SKM-1 (cell line): ENCODE data around the gene RGS12.

Experiments used
- DNase-seq: peaks from one replicate; lab custom pipeline; 2025; ENCODE audit not compliant: unreplicated experiment; lab: John Stamatoyannopoulos, UW

Gene RGS12

DNA sequence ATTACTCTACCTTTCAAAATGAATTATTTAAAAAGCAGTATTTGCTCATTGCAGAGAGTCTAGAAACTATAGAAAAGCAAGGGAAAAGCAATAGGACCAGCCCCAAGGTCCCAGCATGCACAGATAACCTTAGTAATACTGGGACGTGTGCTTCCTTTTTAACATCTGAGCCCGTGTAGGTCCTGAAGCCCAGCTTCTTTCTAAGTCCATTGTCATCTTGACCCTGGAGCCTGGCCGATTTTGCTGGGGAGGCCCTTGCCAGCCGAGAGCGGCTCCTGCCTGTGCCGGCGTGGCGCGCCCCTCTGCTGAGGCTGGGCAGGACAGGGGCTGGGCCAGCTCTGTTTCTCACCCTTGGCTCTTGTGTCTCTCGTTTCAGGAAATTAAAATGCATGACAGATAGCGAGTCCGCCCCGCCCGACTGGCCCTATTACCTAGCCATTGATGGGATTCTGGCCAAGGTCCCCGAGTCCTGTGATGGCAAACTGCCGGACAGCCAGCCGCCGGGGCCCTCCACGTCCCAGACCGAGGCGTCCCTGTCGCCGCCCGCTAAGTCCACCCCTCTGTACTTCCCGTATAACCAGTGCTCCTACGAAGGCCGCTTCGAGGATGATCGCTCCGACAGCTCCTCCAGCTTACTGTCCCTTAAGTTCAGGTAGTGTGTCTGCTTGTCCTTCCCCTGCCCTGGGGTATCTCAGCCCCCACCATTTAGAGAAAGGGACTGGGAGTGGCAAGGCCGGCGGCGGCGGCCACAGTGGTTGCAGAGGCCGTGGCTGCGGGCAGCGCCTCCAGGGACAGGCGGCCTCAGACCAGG, 39.8 kb upstream of the RGS12 start:
- no peak for DNase-seq

DNA sequence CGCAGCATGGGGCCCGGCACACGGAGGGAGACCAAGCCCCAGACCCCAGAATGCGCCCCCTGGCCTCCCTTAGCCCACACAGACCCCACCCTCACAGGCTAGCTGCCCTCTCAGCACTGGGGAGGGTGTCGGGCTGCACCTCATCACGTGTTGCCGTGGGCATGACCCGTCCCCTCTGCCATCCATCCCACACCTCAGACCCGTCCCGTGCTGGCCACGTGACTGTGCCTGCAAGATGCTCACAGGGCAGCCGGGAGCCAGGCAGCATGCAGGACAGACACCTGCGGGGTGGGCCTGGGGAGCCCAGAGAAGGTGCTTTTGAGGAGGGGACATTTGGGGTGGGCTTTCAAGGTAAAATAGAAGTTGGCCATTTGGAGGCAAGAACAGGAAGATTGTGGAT, 39.0 kb upstream of the RGS12 start:
- DNase-seq = no peak

DNA sequence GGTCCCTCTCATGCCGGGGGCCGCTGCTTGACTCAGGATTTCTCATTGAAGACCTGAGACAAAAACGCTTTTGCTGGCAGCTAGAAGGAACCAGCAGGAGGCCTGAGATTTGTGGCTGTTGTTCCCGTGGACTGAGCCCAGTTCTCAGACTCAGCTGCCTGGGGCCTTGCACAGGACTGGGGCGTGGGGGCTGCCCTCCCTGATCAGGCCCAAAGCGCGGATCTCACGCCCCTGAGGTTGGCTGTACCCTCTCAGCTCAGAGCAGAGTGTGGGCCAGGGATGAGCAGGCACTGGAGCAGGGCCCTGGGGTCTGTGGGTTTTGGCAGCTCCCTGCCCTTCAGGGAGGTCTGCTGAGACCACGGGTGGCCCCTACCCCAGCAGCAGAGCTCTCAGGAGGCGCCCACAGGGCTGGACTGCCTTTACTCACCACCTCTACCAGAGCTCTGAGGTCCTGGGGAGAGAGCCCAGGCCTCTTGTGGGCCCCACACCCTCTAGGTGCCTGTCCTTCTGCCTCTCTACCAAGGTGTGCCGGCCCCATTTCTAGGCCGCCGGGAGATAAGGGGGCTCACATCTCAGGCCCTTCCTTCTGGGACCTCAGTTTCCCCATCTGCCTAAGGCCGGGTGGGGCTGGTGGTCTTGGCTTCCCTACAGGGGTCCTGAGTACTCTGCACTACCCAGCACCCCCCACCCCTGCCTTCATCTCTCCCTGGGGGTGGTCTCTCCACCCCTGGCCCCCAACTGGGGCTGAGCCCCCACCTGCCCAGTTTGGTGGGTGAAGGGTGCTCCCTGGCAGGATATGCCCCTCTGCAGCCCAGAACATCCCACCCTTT, 38.3 kb upstream of the RGS12 start:
- DNase-seq = no peak

- no peak for DNase-seq
Observed at GRCh38 chr4:3255611-3256186, 37.1 kb upstream of the RGS12 start.

GRCh38 chr4:3256230-3257102, 36.4 kb upstream of the RGS12 start:
- no peak for DNase-seq

DNA sequence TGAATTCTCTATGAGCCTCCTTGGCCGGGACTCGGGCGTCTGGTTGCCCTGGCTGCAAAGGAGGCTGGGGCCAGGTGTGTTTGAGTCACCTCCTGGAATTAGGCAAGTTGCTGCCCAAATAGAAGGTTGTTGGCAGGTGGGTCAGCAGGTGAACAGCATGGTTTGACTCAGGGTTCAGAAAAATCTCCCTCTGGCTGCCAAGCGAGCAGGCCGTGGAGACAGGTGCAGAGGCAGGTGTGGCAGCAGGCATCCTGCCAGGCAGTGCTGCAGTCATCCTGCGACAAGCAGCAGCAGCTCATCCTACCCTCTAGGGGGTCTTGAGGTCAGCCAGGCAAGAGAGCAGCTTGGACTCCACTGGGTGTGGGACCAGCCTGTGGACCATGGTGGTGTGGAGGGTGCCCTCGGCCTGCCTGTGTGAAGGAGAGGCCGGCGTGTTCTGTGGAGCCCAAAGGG, 35.7 kb upstream of the RGS12 start:
- DNase-seq = no peak

DNA sequence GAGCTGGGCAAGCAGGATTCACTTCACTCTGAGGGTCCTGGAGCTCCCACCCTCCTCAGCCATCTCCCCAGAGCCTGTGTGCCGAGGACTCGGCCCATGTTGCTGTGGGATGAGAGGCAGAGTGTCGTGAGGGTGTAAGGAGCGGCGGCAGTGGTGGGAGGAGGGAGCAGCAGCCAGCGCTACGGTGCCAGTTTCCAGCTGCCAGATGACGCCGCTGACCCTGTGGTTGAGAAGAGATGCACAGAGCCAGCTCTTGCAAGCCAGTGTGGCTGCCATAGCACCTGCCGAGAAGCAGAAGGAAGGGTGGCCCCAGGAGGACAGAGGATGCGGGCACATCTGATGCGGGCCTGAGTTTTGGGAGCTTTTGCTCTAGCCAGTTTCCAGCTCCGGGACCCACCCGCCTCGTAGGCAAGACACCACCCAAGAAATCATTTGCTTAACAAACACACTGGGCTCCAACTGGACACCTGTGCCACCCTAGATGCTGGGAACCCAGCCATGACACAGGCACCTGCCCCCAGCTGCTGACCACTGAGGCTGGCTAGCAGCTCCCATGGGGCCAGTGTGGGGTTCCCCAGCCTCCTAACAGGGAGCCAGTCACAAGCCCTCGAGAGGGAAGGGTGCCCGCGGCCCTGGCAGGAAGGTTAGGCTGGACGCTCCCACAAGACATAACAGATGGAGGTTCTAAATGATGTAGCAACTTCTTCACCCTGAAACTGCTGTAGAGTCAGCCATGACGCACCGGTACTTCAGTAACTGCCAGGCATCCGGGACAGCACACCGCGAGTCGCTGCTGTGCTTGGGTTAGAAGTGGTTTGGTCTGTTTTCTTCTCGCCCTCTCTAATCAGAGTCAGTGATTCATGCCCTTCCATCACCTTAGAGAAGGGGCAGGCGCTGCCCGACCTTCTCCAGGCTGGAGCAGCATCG, 35.0 kb upstream of the RGS12 start:
- DNase-seq = no peak

DNA sequence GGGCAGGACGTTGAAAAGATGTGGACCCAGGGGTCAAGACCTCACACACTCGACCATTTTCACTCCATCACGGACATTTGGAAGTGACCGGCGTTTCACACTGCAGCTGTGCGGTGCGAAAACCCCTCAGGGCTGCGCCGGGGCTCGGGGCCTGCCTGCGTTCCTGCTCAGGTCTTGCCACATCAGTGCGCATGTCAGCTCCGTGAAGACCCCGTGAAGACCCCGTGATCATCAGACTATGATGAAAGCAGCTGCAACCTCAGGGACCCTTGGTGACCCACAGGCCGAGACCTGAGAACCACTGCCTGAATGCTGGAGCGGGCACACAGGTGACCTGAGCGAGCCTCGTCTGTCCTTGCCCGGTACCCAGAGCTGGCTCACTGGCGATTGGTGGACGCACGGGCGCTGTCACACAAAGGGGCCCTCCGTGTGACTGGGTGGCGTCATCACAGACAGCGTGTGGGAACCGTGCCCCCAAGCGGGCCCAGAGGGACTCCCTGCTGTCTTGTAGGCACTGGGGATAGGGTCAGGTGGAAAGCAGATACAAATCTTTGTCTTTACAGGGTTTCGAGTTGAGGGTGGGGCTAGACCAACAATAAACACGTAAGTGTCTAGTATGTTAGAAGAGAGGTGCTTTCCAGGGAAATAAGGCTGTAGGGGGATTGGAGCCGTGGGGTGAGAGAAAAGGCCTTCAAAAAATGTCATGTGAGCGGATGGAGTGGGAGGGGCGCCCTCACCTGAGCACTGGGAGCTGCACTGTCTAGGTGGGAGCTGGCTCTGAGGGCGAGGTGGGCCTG, 31.2 kb upstream of the RGS12 start:
- DNase-seq = no peak

DNA sequence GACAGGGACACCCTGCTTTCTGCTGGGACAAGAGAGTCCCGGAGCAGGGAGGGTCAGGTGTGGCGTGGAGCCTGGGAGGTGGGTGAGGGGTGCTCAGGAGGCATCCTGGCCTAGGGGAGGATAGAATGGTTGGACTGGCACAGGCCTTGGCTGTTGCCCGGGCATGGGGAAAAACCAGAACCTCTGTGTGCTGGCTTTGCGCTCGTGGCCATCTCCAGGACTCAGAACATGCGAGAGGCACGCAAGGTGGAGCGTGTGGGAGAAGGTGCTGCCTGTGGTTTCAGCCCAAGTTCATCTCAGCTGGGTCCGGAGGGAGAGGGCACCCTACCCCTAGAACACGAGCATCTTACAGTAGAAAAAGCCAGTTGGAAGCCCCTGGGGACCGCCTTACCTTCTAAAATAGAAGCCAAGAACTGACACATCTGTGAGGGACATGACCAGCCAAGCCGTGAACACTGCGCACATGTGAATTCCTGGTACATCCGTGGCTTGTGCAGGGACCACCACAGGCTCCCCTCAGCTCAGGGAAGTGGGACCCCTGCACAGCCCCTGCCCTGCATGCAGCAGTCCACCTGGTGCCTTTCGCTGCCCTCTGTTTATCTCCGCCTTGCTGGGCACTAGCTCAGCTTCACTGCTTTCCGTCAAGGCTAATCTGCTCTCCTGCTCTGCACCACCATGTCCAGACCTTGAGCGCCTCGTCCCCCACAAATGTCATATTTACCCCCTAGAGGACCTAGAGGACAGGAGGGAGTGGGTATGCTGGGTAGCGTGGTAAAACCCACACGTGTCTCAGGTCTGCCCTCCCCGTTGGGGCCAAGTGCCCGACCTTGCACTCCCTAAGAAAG, 30.4 kb upstream of the RGS12 start:
- DNase-seq = no peak

DNA sequence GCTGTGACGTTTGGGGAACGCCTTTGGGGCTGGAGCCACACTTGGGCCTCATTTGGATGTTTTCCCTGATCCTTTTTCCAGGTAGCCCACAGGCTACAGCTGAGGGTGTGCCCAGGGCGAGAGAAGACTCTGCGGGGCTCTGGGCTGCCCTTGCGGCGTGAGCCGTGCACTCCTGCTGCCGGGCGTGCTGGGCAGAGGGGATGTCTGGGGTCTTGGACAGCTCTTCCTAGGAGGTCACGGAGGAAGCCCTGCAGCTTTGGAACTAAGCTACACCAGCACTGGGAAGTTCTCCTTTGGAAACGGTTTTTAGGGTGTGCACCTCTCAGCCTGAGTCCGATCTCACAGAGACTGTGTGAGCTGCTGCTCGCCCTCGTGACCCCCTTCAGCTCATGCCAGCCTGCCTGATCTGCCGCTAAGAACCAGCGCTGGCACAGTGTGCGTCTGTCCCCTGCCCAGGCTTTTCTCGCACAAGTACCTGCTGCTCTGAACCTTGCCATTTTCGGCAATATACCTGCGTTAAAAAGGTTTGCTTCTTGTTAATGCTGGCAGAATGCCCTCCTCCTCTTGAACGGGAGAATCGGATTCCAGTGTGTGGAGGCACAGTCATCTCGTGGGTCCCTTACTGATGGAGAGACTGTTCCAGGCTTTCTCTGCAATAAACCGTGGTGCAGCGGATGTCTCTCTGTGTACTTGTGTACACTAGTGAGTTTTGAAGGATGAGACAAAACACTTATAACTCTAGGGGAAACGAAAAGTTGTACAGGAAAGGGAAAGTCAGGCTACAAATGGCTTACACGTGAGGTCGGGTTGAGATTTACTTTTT, 29.6 kb upstream of the RGS12 start:
- DNase-seq = no peak

- DNase-seq = no peak
Observed at GRCh38 chr4:3263876-3264193, 29.0 kb upstream of the RGS12 start.

GRCh38 chr4:3266076-3266475, 26.7 kb upstream of the RGS12 start:
- no peak for DNase-seq

DNA sequence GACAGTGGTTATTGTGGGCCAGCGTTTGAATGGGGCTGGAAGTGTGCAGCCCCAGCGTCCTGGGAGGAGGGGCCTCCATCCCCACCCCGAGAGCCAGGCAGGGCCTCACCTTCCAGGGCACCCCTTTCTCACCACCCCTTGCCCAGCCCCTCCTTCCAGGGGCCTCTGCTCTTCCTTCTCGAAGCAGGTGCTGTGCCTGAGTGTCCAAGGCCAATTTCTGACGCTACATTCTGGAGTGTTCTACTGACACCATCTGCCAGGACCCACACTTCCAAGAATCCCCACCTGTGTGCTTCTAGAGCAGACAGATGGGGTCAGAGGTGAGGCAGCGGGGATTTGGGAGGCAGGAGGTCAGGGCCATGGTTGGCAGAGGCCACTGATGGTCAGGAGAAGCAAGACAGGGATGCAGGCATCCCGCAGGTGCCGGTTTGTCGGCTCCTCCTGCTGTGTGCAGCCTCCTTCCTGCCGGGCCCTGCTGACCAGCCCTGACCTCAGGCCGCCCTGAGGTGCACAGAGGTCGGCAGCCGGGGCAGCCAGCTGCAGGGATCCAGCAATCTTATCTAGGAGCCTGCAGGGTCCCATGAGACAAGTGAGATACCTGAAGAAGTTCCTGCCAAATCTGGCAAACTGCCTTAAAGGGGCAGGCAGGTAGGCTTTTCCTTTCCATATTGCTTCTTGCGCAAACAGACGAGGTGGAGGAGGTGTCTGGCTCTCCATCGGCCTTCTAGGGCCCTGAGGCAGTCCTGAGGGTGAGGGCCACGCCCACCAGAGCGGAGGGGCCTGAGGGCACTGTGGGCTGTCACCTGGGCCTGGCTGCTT, 25.0 kb upstream of the RGS12 start:
- no peak for DNase-seq

DNA sequence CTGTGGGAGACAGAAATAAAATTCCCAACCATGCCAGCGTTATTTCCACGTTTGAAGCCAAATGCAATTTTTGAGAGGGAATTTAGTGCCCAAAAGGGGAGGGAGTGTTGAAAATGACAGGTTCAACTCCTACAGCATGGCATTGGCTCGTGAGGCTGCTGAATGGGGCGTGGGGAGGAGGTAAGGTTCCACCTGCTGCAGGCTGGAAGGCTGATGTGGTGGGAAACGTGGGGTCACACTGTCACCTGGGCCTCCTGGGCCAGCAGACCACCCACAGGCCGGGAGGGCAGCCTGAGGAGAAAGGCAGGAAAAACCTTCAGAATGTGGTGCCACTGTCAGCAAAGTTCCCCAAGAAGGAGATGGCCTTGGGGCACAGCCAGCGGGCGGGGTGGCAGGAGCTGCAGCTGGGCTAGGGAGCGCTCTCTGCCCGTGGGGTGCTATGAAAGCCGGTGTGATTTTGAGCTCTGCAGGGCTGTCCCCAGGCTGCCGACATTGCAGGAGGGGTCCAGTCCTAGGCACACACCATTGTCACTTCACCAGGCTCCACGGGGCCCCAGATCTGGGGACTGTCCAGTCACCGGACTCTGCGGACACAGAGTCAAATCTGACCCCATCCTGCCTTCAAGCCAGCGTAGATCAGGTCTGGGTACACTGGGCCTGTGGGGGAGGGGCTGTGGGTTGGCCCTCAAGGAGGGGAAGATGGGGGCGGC, 24.3 kb upstream of the RGS12 start:
- DNase-seq = no peak

GRCh38 chr4:3269105-3269927, 23.5 kb upstream of the RGS12 start:
- DNase-seq = no peak
